Peyer's patch (tissue), 4 donors: ENCODE results near the gene NOS3. TPM values are rescaled to one million over a fixed set of nuclear protein-coding genes. Genes with fewer than 3 reads are reported as not detected.

Source experiments
- DNase-seq, 3 donors: peaks; one replicate each; pipeline ENCODE4 v3.0.0-alpha.2; 2017 to 2019
- H3K27ac ChIP-seq, 4 donors: fragments of 200-600 bp; sonication (generic); one replicate each; pipeline ENCODE4 v1.5.1; 2016 to 2019
- H3K27me3 ChIP-seq, 2 donors: fragments of 200-600 bp; sonication (generic); one replicate each; pipeline ENCODE4 v1.5.1; 2019
- H3K36me3 ChIP-seq, 3 donors: fragments of 200-600 bp; sonication (generic); one replicate each; pipeline ENCODE4 v1.5.1; 2016 to 2019
- H3K4me1 ChIP-seq, 4 donors: fragments of 200-600 bp; sonication (generic); one replicate each; pipeline ENCODE4 v1.5.1; 2016 to 2019
- H3K4me3 ChIP-seq, 4 donors: fragments of 200-600 bp; sonication (generic); 1 replicate in 3 of 4; 2 replicates in 1 of 4; pipeline ENCODE4 v1.5.1; 2016 to 2019; ENCODE audit warnings: mild to moderate bottlenecking in 1 of 4
- H3K9me3 ChIP-seq, 4 donors: fragments of 200-600 bp; sonication (generic); one replicate each; pipeline ENCODE4 v1.5.1; 2016 to 2019; ENCODE audit warnings: mild to moderate bottlenecking in 1 of 4
- CTCF ChIP-seq, 6 experiments: fragments of 450-650 bp in 4 of 6; fragments of 200-600 bp in 2 of 6; sonication (generic) in 1 of 6; IDR thresholded peaks; one replicate each; pipeline ENCODE4 v1.5.1; 2017 to 2019; ENCODE audit warnings: antibody characterized with exemption in 6 of 6, mild to moderate bottlenecking in 3 of 6, moderate library complexity in 1 of 6
- POLR2A ChIP-seq, 2 donors: fragments of 450-650 bp; IDR thresholded peaks; one replicate each; pipeline ENCODE4 v1.5.1; 2017; ENCODE audit warnings: antibody characterized with exemption in 2 of 2, mild to moderate bottlenecking in 2 of 2, moderate library complexity in 2 of 2
- total RNA-seq, 4 donors: library from RNA; depleted of rRNA; stranded (reverse); fragments of >200 nt; gene quantifications; one replicate each; pipeline ENCODE4 v1.1.0, GENCODE V29; 2016

The NOS3 gene
- total RNA-seq, 4 donors from 2014 or later: 1.2 to 18.2 (median 5.4) TPM

- H3K27me3 ChIP-seq: no peaks in the 10 kb centered on the region
- no peak overlapping the region for H3K27ac ChIP-seq
Measured at GRCh38 chr7:150957133-150958020, 33.4 kb upstream of the NOS3 start.

GRCh38 chr7:150958062-150958552 lies 32.7 kb upstream of the NOS3 start:
- Histone ChIP-seq H3K4me3 (no peak overlapping the region), H3K36me3 (no peaks in the 10 kb centered on the region), H3K27me3 (no peaks in the 10 kb centered on the region), H3K27ac (no peak overlapping the region), H3K4me1 (peaks cover 0 to 19% (median 0%) of the 10 kb centered on the region in 4 donors), H3K9me3 (no peaks in the 10 kb centered on the region)
- no peak for DNase-seq
- TF ChIP-seq POLR2A (IDR thresholded peaks at IDR 0.05): no peak
- TF ChIP-seq CTCF (IDR thresholded peaks at IDR 0.05): no peak

More at GRCh38 chr7:150957133-150958020, 33.4 kb upstream of the NOS3 start:
- H3K4me3 ChIP-seq: no peak overlapping the region
- H3K4me1 ChIP-seq: peaks cover 0 to 13% (median 0%) of the 10 kb centered on the region in 4 donors
- no peaks in the 10 kb centered on the region for H3K36me3 ChIP-seq
- TF ChIP-seq CTCF (IDR thresholded peaks at IDR 0.05) (no peak), POLR2A (IDR thresholded peaks at IDR 0.05) (no peak)
- no peaks in the 10 kb centered on the region for H3K9me3 ChIP-seq
- DNase-seq: no peak

GRCh38 chr7:150958597-150958996 lies 32.2 kb upstream of the NOS3 start:
- no peaks in the 10 kb centered on the region for H3K36me3 ChIP-seq
- no peak for DNase-seq
- no peak overlapping the region for H3K27ac ChIP-seq
- peaks cover 0 to 23% (median 0%) of the 10 kb centered on the region in 4 donors for H3K4me1 ChIP-seq
- H3K9me3 ChIP-seq: no peaks in the 10 kb centered on the region
- no peaks in the 10 kb centered on the region for H3K27me3 ChIP-seq
- no peak overlapping the region for H3K4me3 ChIP-seq
- no peak for TF ChIP-seq CTCF (IDR thresholded peaks at IDR 0.05)
- TF ChIP-seq POLR2A (IDR thresholded peaks at IDR 0.05): no peak

GRCh38 chr7:150959081-150959480 lies 31.7 kb upstream of the NOS3 start:
- DNase-seq: no peak
- Histone ChIP-seq H3K27ac (no peak overlapping the region), H3K9me3 (no peaks in the 10 kb centered on the region), H3K27me3 (no peaks in the 10 kb centered on the region), H3K36me3 (no peaks in the 10 kb centered on the region), H3K4me1 (peaks cover 0 to 27% (median 0%) of the 10 kb centered on the region in 4 donors), H3K4me3 (no peak overlapping the region)
- TF ChIP-seq POLR2A (IDR thresholded peaks at IDR 0.05): no peak
- no peak for TF ChIP-seq CTCF (IDR thresholded peaks at IDR 0.05)

GRCh38 chr7:150959739-150960734 lies 30.8 kb upstream of the NOS3 start:
- Histone ChIP-seq H3K27me3 (no peaks in the 10 kb centered on the region), H3K27ac (peak overlapping the region in 2 of 4 donors; percentile 3 to 58), H3K4me3 (no peak overlapping the region), H3K9me3 (no peaks in the 10 kb centered on the region), H3K4me1 (peaks cover 0 to 35% (median 0%) of the 10 kb centered on the region in 4 donors), H3K36me3 (no peaks in the 10 kb centered on the region)
- TF ChIP-seq POLR2A (IDR thresholded peaks at IDR 0.05) (no peak), CTCF (IDR thresholded peaks at IDR 0.05) (no peak)
- no peak for DNase-seq
